Ishikawa (cell line): ENCODE results near the gene ZNF10.

Experiments used
- CEBPB ChIP-seq: IDR thresholded peaks from 2 replicates; pipeline ENCODE4 v1.6.1; 2012
- CREB1 ChIP-seq: IDR thresholded peaks from 2 replicates; pipeline ENCODE4 v1.6.1; 2012; ENCODE audit warnings: low read depth
- EP300 ChIP-seq: IDR thresholded peaks from 2 replicates; pipeline ENCODE4 v1.6.1; 2012; ENCODE audit warnings: borderline replicate concordance
- FOXM1 ChIP-seq: IDR thresholded peaks from 2 replicates; pipeline ENCODE4 v1.6.1; 2012; ENCODE audit warnings: low read depth, borderline replicate concordance
- MAX ChIP-seq: IDR thresholded peaks from 2 replicates; pipeline ENCODE4 v1.6.1; 2012
- NFIC ChIP-seq: IDR thresholded peaks from 2 replicates; pipeline ENCODE4 v1.6.1; 2012
- TAF1 ChIP-seq: IDR thresholded peaks from 2 replicates; pipeline ENCODE4 v1.6.1; 2012; ENCODE audit warnings: low read depth, mild to moderate bottlenecking
- TCF12 ChIP-seq: IDR thresholded peaks from 2 replicates; pipeline ENCODE4 v1.6.1; 2012; ENCODE audit warnings: low read depth
- TEAD4 ChIP-seq: IDR thresholded peaks from 2 replicates; pipeline ENCODE4 v1.6.1; 2012
- USF1 ChIP-seq: IDR thresholded peaks from 2 replicates; pipeline ENCODE4 v1.6.1; 2012
- YY1 ChIP-seq: IDR thresholded peaks from 2 replicates; pipeline ENCODE4 v1.6.1; 2012; ENCODE audit warnings: low read depth
- ZBTB7A ChIP-seq: IDR thresholded peaks from 2 replicates; pipeline ENCODE4 v1.6.1; 2012; ENCODE audit warnings: low read depth

ZNF10 gene

GRCh38 chr12:133206390-133206789 lies 76.0 kb downstream of the ZNF10 start:
- TF ChIP-seq TCF12: no peak
- no peak for TF ChIP-seq NFIC
- TF ChIP-seq YY1: no peak
- no peak for TF ChIP-seq TAF1
- TF ChIP-seq CEBPB: no peak
- no peak for TF ChIP-seq USF1
- TF ChIP-seq ZBTB7A: no peak
- no peak for TF ChIP-seq CREB1
- TF ChIP-seq EP300: no peak
- TF ChIP-seq MAX: no peak
- no peak for TF ChIP-seq TEAD4
- TF ChIP-seq FOXM1: no peak
